Naive thymus-derived CD8-positive, alpha-beta T cell (primary cell): ENCODE data around the gene CERS6. TPM values are rescaled to one million over a fixed set of nuclear protein-coding genes. Genes with fewer than 3 reads are reported as not detected.
A peak's percentile ranks its signal among the peaks of the same experiment; 100 is the strongest.
"Not testable (repeated sequence)": the region's sequence is repeated elsewhere in the genome, so short reads cannot be mapped to it uniquely, and the experiment has no call there.

Experiments
- ATAC-seq, 2 donors: fragments of 150-1000 bp; cut with Tn5 transposase in 1 of 2; sonication (Bioruptor Pico), chemical (Tn5 transposase) in 1 of 2; 1 replicate in 1 of 2; 2 replicates in 1 of 2; pipeline ENCODE4 v1.10.0; 2021; ENCODE audit warnings: mild to moderate bottlenecking in 2 of 2, moderate library complexity in 2 of 2
- POLR2A ChIA-PET: fragments of 350-600 bp; sonication (Branson Sonifier 250); formaldehyde crosslinking; loops from one replicate; lab custom pipeline; 2021; ENCODE audit warnings: antibody characterized with exemption; lab: Charles Lee
- DNase-seq, 10 donors: peaks; one replicate each; pipeline versions ENCODE4 v3.0.0 to v3.0.0-alpha.2; 2020 to 2022
- H3K27ac Mint-ChIP-seq, 10 donors: one replicate each; pipeline ENCODE4 v1.8.0; 2020 to 2022; ENCODE audit warnings: mild to moderate bottlenecking in 10 of 10, mixed read lengths in 10 of 10, moderate library complexity in 4 of 10, inconsistent platforms in 1 of 10
- H3K27me3 Mint-ChIP-seq, 5 donors: one replicate each; pipeline ENCODE4 v1.8.0; 2021 to 2022; ENCODE audit warnings: mixed read lengths in 5 of 5
- H3K36me3 Mint-ChIP-seq, 3 donors: one replicate each; pipeline ENCODE4 v1.8.0; 2020 to 2022; ENCODE audit warnings: mixed read lengths in 3 of 3, mild to moderate bottlenecking in 2 of 3, inconsistent platforms in 1 of 3
- H3K4me1 Mint-ChIP-seq, 4 donors: one replicate each; pipeline ENCODE4 v1.8.0; 2021 to 2022; ENCODE audit warnings: mixed read lengths in 4 of 4
- H3K4me3 Mint-ChIP-seq, 10 donors: one replicate each; pipeline ENCODE4 v1.8.0; 2020 to 2022; ENCODE audit warnings: mild to moderate bottlenecking in 10 of 10, mixed read lengths in 10 of 10, moderate library complexity in 6 of 10, inconsistent platforms in 1 of 10
- H3K9me3 Mint-ChIP-seq, 9 donors: one replicate each; pipeline ENCODE4 v1.8.0; 2020 to 2022; ENCODE audit warnings: mixed read lengths in 9 of 9, mild to moderate bottlenecking in 3 of 9, inconsistent platforms in 1 of 9, moderate library complexity in 1 of 9
- polyA plus RNA-seq, 3 donors: library from polyadenylated mRNA; unstranded; fragments of 300-500 nt; fragmentation: Illumina TruSeq; gene quantifications; one replicate each; pipeline ENCODE4 v1.2.3, GENCODE V29; 2021
- total RNA-seq, 8 experiments: library from RNA in 2 of 8; stranded (reverse) in 2 of 8; gene quantifications; one replicate each; pipeline ENCODE4 v1.2.3 and lab custom pipeline; 2021 to 2026

Gene CERS6
- total and polyA plus RNA-seq, 5 experiments from 2014 or later, result 9.5 to 29.3 (median 17.4) TPM

- no peak overlapping the region for H3K27ac Mint-ChIP-seq
- H3K27me3 Mint-ChIP-seq, result no peaks in the 10 kb centered on the region
- DNase-seq (no peak), ATAC-seq (no peak)
- peaks cover 28 to 49% (median 36%) of the 10 kb centered on the region in 4 donors for H3K4me1 Mint-ChIP-seq
- H3K4me3 Mint-ChIP-seq, result no peak overlapping the region
- H3K9me3 Mint-ChIP-seq, result no peaks in the 10 kb centered on the region
- POLR2A ChIA-PET, result no interaction called here
- H3K36me3 Mint-ChIP-seq, result peaks cover 0 to 9% (median 9%) of the 10 kb centered on the region in 3 donors
Measured at GRCh38 chr2:168662651-168663208, 206.7 kb downstream of the CERS6 start.

GRCh38 chr2:168663993-168664392 is 207.9 kb downstream of the CERS6 start:
- Mint-ChIP-seq H3K4me3 (no peak overlapping the region), H3K4me1 (peaks cover 31 to 48% (median 40%) of the 10 kb centered on the region in 4 donors), H3K27me3 (no peaks in the 10 kb centered on the region), H3K9me3 (no peaks in the 10 kb centered on the region), H3K27ac (peak overlapping the region in 3 of 10 donors; percentile 22 to 48 (median 27)), H3K36me3 (peaks cover 0 to 12% (median 6%) of the 10 kb centered on the region in 3 donors)
- no peak for ATAC-seq
- POLR2A ChIA-PET, result no interaction called here
- DNase-seq, result no peak

GRCh38 chr2:168664715-168665114 is 208.6 kb downstream of the CERS6 start:
- Mint-ChIP-seq H3K4me1 (peaks cover 32 to 55% (median 44%) of the 10 kb centered on the region in 4 donors), H3K27ac (peak overlapping the region in 1 of 10 donors; percentile 27)
- H3K4me3 Mint-ChIP-seq, H3K36me3 Mint-ChIP-seq, ATAC-seq, H3K27me3 Mint-ChIP-seq, POLR2A ChIA-PET, DNase-seq, H3K9me3 Mint-ChIP-seq: not testable (repeated sequence)

- Mint-ChIP-seq H3K27me3 (no peaks in the 10 kb centered on the region), H3K27ac (peak overlapping the region in 2 of 10 donors; percentile 2 to 63), H3K4me1 (peaks cover 37 to 59% (median 49%) of the 10 kb centered on the region in 4 donors), H3K9me3 (no peaks in the 10 kb centered on the region), H3K4me3 (no peak overlapping the region), H3K36me3 (peaks cover 0 to 9% (median 8%) of the 10 kb centered on the region in 3 donors)
- POLR2A ChIA-PET, result no interaction called here
- ATAC-seq (no peak), DNase-seq (no peak)
Measured at GRCh38 chr2:168666339-168666738, 210.3 kb downstream of the CERS6 start.

- Mint-ChIP-seq H3K4me3 (no peak overlapping the region), H3K36me3 (peaks cover 0 to 12% (median 9%) of the 10 kb centered on the region in 3 donors), H3K9me3 (no peaks in the 10 kb centered on the region), H3K27me3 (no peaks in the 10 kb centered on the region), H3K4me1 (peaks cover 38 to 58% (median 48%) of the 10 kb centered on the region in 4 donors), H3K27ac (peak overlapping the region in 2 of 10 donors; percentile 25 to 61)
- POLR2A ChIA-PET, result no interaction called here
- DNase-seq (no peak), ATAC-seq (no peak)
Measured at GRCh38 chr2:168667156-168667555, 211.1 kb downstream of the CERS6 start.

GRCh38 chr2:168669151-168669550 is 213.1 kb downstream of the CERS6 start:
- Mint-ChIP-seq H3K27me3 (no peaks in the 10 kb centered on the region), H3K27ac (peak overlapping the region in 1 of 10 donors; percentile 31), H3K4me1 (peaks cover 34 to 50% (median 41%) of the 10 kb centered on the region in 4 donors), H3K36me3 (peaks cover 4 to 9% (median 8%) of the 10 kb centered on the region in 3 donors), H3K4me3 (no peak overlapping the region), H3K9me3 (no peaks in the 10 kb centered on the region)
- DNase-seq, result no peak
- POLR2A ChIA-PET, result no interaction called here
- no peak for ATAC-seq

GRCh38 chr2:168670478-168670877 is 214.4 kb downstream of the CERS6 start:
- Mint-ChIP-seq H3K27ac (peak overlapping the region in 2 of 10 donors; percentile 9 to 58), H3K4me3 (no peak overlapping the region), H3K27me3 (no peaks in the 10 kb centered on the region), H3K4me1 (peaks cover 29 to 40% (median 34%) of the 10 kb centered on the region in 4 donors), H3K9me3 (no peaks in the 10 kb centered on the region), H3K36me3 (peaks cover 4 to 8% (median 7%) of the 10 kb centered on the region in 3 donors)
- DNase-seq (no peak), ATAC-seq (no peak)
- POLR2A ChIA-PET, result no interaction called here

GRCh38 chr2:168671932-168672331 is 215.9 kb downstream of the CERS6 start:
- H3K27me3 Mint-ChIP-seq, result no peaks in the 10 kb centered on the region
- peaks cover 4 to 13% (median 10%) of the 10 kb centered on the region in 3 donors for H3K36me3 Mint-ChIP-seq
- H3K9me3 Mint-ChIP-seq, result peaks cover 0 to 3% (median 0%) of the 10 kb centered on the region in 9 donors
- POLR2A ChIA-PET, result no interaction called here
- no peak overlapping the region for H3K4me3 Mint-ChIP-seq
- no peak overlapping the region for H3K27ac Mint-ChIP-seq
- no peak for DNase-seq
- H3K4me1 Mint-ChIP-seq, result peaks cover 17 to 34% (median 24%) of the 10 kb centered on the region in 4 donors
- no peak for ATAC-seq

- POLR2A ChIA-PET, result no interaction called here
- Mint-ChIP-seq H3K9me3 (peaks cover 0 to 3% (median 0%) of the 10 kb centered on the region in 9 donors), H3K27ac (no peak overlapping the region), H3K4me1 (peaks cover 10 to 32% (median 20%) of the 10 kb centered on the region in 4 donors), H3K27me3 (no peaks in the 10 kb centered on the region), H3K4me3 (no peak overlapping the region), H3K36me3 (peaks cover 4 to 18% (median 12%) of the 10 kb centered on the region in 3 donors)
- DNase-seq, result no peak
- ATAC-seq, result no peak
Measured at GRCh38 chr2:168673265-168674189, 217.5 kb downstream of the CERS6 start.

- Mint-ChIP-seq H3K27ac (no peak overlapping the region), H3K36me3 (peaks cover 4 to 11% (median 7%) of the 10 kb centered on the region in 3 donors), H3K27me3 (no peaks in the 10 kb centered on the region), H3K4me1 (peaks cover 3 to 33% (median 15%) of the 10 kb centered on the region in 4 donors), H3K4me3 (no peak overlapping the region), H3K9me3 (peaks cover 0 to 3% (median 0%) of the 10 kb centered on the region in 9 donors)
- POLR2A ChIA-PET, result no interaction called here
- ATAC-seq (no peak), DNase-seq (no peak)
Measured at GRCh38 chr2:168678153-168678853, 222.2 kb downstream of the CERS6 start.

- POLR2A ChIA-PET, result no interaction called here
- Mint-ChIP-seq H3K9me3 (peaks cover 0 to 3% (median 0%) of the 10 kb centered on the region in 9 donors), H3K27me3 (no peaks in the 10 kb centered on the region), H3K27ac (peak overlapping the region in 1 of 10 donors; percentile 24), H3K4me1 (peaks cover 3 to 37% (median 18%) of the 10 kb centered on the region in 4 donors), H3K4me3 (no peak overlapping the region), H3K36me3 (peaks cover under 1 to 12% (median 10%) of the 10 kb centered on the region in 3 donors)
- ATAC-seq, result no peak
- no peak for DNase-seq
Measured at GRCh38 chr2:168679081-168679480, 223.0 kb downstream of the CERS6 start.

GRCh38 chr2:168679741-168680310 is 223.8 kb downstream of the CERS6 start:
- no peak overlapping the region for H3K4me3 Mint-ChIP-seq
- POLR2A ChIA-PET, result no interaction called here
- peaks cover 0 to 12% (median 10%) of the 10 kb centered on the region in 3 donors for H3K36me3 Mint-ChIP-seq
- peak overlapping the region in 1 of 10 donors; percentile 24 for H3K27ac Mint-ChIP-seq
- peaks cover 0 to 3% (median 0%) of the 10 kb centered on the region in 9 donors for H3K9me3 Mint-ChIP-seq
- peaks cover 3 to 37% (median 17%) of the 10 kb centered on the region in 4 donors for H3K4me1 Mint-ChIP-seq
- ATAC-seq (no peak), DNase-seq (no peak)
- no peaks in the 10 kb centered on the region for H3K27me3 Mint-ChIP-seq
